Fibroblast of mammary gland (primary cell): ENCODE data around the gene ZBTB26.
"Not testable (repeated sequence)": the region's sequence is repeated elsewhere in the genome, so short reads cannot be mapped to it uniquely, and the experiment has no call there.

Experiments used
- DNase-seq: peaks from one replicate; pipeline ENCODE4 v3.0.0-alpha.2; 2010; ENCODE audit warnings: low read depth
- H3K4me3 ChIP-seq: 2 replicates; pipeline ENCODE4 v1.5.1; 2011; ENCODE audit warnings: low read depth, mild to moderate bottlenecking, low read length, moderate library complexity; ENCODE audit not compliant: control insufficient read depth
- TF ChIP-seq, protein P1 (sequence below): conservative IDR thresholded peaks from 2 replicates; pipeline ENCODE4 v1.5.1; 2011; ENCODE audit warnings: low read depth, low read length, inconsistent platforms; ENCODE audit not compliant: control insufficient read depth, insufficient read depth

Gene ZBTB26

DNA sequence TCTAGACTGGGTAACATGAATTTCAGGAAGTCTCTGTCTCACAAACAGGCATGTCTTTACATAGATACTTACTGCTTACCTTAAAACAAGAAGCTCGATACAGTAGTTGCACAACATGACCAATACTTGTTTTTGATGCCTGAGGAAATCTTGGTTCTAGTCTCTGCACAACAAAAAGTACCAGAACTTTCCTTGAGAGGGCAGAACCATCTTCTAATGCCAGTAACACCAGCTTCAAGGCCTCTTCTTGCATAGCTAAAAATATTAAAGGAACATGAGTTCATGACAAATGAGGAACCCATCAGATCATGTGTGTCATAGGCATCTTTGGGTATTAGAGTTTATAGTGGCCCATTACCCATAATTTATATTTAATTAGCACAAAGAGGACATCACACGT, 48.2 kb downstream of the ZBTB26 start:
- TF ChIP-seq, protein P1, sequence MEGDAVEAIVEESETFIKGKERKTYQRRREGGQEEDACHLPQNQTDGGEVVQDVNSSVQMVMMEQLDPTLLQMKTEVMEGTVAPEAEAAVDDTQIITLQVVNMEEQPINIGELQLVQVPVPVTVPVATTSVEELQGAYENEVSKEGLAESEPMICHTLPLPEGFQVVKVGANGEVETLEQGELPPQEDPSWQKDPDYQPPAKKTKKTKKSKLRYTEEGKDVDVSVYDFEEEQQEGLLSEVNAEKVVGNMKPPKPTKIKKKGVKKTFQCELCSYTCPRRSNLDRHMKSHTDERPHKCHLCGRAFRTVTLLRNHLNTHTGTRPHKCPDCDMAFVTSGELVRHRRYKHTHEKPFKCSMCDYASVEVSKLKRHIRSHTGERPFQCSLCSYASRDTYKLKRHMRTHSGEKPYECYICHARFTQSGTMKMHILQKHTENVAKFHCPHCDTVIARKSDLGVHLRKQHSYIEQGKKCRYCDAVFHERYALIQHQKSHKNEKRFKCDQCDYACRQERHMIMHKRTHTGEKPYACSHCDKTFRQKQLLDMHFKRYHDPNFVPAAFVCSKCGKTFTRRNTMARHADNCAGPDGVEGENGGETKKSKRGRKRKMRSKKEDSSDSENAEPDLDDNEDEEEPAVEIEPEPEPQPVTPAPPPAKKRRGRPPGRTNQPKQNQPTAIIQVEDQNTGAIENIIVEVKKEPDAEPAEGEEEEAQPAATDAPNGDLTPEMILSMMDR: no peak
- no peak overlapping the region for H3K4me3 ChIP-seq
- no peak for DNase-seq

DNA sequence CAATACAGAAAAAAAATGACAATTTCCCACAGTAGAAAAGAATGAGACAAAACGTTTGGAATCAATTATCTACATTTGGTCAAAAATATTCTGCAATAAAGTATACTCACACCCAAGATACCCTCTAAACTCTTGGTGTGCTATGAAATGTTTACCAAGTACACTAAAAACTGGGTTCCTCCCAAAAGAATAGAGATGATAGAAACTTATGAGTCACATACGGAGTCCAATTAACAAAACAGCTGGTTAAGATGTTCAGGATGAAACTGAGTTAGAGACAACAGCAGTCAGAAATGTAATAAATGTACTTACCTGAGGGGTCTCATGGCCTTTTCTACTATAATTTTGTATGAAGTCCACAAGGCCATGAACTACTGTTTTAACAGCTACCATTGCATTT, 51.9 kb downstream of the ZBTB26 start:
- DNase-seq: no peak
- H3K4me3 ChIP-seq: no peak overlapping the region

DNA sequence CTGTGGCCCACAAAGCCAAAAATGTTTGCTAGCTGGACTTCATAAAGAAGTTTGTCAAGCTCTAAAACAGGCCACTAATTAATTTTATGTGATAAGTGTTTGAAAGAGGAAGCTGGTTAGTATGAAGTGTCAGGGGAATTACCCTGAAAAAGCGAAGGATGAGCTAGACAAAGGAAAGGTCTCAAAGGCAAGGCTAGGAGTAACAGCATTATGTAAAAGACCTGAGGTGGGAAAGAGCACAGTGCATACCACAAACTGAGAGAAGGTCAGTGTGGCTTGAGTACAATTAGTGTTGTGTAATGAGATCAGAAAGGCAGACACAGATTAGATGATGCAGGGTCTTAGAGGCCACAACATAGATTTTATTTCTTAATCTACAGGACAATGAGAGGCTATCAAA, 55.8 kb downstream of the ZBTB26 start:
- no peak overlapping the region for H3K4me3 ChIP-seq
- TF ChIP-seq, protein P1: no peak
- no peak for DNase-seq

More for the DNA sequence above, 51.9 kb downstream of the ZBTB26 start:
- TF ChIP-seq, protein P1: no peak

DNA sequence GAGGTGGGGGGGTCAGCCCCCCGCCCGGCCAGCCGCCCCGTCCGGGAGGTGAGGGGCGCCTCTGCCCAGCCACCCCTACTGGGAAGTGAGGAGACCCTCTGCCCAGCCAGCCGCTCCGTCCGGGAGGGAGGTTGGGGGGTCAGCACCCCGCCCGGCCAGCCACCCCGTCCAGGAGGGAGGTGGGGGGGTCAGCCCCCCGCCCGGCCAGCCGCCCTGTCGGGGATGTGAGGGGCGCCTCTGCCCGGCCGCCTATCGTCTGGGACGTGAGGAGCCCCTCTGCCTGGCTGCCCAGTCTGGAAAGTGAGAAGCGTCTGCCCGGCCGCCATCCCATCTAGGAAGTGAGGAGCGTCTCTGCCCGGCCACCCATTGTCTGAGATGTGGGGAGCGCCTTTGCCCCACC, 64.0 kb downstream of the ZBTB26 start:
- not testable (repeated sequence) for H3K4me3 ChIP-seq, DNase-seq

DNA sequence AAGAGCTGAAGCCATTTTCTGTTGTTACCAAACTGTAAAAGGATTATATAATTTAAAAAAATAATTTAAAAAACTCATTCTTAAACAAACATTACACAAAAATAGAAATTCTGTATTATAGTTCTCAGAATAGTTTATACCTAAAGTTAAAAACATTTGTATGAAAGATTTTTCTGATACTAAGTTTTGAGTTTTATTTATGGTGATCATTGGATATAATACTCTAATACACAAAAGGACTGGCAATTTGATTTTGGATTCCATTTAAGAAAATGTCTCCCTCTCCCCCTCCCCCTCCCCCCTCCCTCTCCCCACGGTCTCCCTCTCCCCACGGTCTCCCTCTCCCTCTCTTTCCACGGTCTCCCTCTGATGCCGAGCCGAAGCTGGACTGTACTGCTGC, 65.2 kb downstream of the ZBTB26 start:
- no peak for DNase-seq
- no peak overlapping the region for H3K4me3 ChIP-seq
- TF ChIP-seq, protein P1: no peak
